ENCODE results near the gene PLEKHA6. TPM values are rescaled to one million over a fixed set of nuclear protein-coding genes. Genes with fewer than 3 reads are reported as not detected.

PLEKHA6 gene
- total RNA-seq, 2 donors from 2014 or later: 0.37 to 1.3 TPM

DNA sequence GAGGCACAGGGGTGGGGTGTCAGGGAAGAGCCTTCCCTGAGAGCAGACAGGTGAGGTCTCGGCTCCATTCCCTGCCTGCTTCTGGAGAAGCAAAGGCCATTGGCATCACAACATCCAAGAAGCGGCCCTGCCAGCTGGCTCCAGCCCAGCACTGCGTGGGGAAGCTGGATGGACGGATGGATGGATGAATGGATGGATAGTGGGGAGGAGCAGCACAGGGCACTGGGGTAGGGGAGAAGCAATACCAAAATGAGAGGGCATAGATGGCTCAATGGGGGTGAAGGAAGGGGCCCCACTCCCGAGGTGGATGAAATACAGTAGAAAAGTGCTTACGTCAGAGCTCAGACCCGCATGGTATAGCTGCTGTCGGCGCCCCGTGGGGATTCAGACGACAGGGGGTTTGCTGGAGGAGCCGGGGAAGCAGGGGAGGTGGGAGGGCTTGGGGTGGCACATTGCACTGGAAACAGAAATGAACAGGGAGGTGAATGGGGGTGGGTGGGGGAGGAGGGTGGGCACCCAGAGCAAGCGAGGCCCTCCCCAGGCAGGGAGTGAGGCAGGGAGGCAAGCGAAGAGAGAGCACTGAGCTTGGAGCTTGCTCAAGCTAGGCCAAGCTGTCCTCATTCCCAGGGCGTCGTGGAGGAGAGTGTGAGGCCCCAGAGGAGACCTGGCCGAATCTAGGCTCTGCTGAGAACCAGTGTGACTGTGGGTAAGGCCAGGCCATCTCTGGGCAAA is 136.4 kb downstream of the PLEKHA6 start:
- ATAC-seq (replicated peaks): no peak
- H3K9me3 Mint-ChIP-seq: no peaks in the 10 kb centered on the region
- no peaks in the 10 kb centered on the region for H3K36me3 Mint-ChIP-seq (ENCODE audit: low read depth)
- no peaks in the 10 kb centered on the region for H3K4me1 Mint-ChIP-seq
- no peak overlapping the region for H3K4me3 Mint-ChIP-seq
- H3K27ac Mint-ChIP-seq: peak overlapping the region; percentile 32
- peaks cover 3% of the 10 kb centered on the region for H3K27me3 Mint-ChIP-seq

GRCh38 chr1:204222764-204223055 is 137.0 kb downstream of the PLEKHA6 start:
- H3K9me3 Mint-ChIP-seq: no peaks in the 10 kb centered on the region
- no peak for ATAC-seq (replicated peaks)
- peak overlapping the region; percentile 32 for H3K27ac Mint-ChIP-seq
- no peaks in the 10 kb centered on the region for H3K36me3 Mint-ChIP-seq (ENCODE audit: low read depth)
- H3K4me3 Mint-ChIP-seq: no peak overlapping the region
- H3K4me1 Mint-ChIP-seq: no peaks in the 10 kb centered on the region
- H3K27me3 Mint-ChIP-seq: peaks cover 3% of the 10 kb centered on the region

DNA sequence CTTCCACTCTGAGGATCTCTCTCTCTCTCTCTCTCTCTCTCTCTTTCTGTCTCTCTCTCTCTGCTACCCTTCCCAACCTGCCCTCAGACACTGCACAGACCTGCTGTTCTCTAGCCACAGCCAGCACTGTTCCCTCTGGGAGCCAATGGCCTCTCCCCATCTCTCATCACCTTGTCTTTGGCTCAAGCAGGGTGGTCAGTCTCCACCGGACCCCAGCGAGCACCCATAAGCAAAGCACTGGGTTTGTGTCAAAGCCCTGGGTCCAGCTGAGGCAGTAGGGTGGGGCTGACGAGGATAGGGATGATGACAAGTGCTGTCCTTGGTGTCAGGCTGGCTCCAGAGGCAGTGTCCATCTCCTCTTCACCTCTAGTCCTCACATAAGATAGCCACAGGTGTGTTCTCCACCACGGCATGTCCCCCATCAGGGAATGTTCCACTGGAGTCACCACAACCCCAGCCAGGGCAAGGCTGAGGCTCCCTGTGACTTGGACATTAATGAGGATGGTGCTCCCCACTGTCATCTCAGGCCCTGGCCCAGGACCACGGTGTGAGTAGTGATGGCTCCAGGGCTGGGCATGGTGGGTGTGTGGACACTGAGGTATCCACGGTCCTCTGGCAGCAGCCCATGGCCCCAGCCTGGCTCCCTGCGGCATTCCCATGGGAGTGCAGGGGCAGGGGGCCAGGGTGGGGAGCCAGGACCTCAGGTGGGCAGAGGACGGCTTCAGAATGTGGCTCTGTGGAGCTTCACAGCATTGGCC is 137.5 kb downstream of the PLEKHA6 start:
- no peaks in the 10 kb centered on the region for H3K36me3 Mint-ChIP-seq (ENCODE audit: low read depth)
- H3K4me1 Mint-ChIP-seq: no peaks in the 10 kb centered on the region
- no peak overlapping the region for H3K4me3 Mint-ChIP-seq
- H3K9me3 Mint-ChIP-seq: no peaks in the 10 kb centered on the region
- no peak for ATAC-seq (replicated peaks)
- peaks cover 3% of the 10 kb centered on the region for H3K27me3 Mint-ChIP-seq
- H3K27ac Mint-ChIP-seq: no peak overlapping the region

GRCh38 chr1:204221271-204221670 is 138.5 kb downstream of the PLEKHA6 start:
- ATAC-seq (replicated peaks): no peak
- no peaks in the 10 kb centered on the region for H3K36me3 Mint-ChIP-seq (ENCODE audit: low read depth)
- no peaks in the 10 kb centered on the region for H3K9me3 Mint-ChIP-seq
- H3K4me3 Mint-ChIP-seq: no peak overlapping the region
- no peaks in the 10 kb centered on the region for H3K4me1 Mint-ChIP-seq
- H3K27ac Mint-ChIP-seq: no peak overlapping the region
- peaks cover 3% of the 10 kb centered on the region for H3K27me3 Mint-ChIP-seq

DNA sequence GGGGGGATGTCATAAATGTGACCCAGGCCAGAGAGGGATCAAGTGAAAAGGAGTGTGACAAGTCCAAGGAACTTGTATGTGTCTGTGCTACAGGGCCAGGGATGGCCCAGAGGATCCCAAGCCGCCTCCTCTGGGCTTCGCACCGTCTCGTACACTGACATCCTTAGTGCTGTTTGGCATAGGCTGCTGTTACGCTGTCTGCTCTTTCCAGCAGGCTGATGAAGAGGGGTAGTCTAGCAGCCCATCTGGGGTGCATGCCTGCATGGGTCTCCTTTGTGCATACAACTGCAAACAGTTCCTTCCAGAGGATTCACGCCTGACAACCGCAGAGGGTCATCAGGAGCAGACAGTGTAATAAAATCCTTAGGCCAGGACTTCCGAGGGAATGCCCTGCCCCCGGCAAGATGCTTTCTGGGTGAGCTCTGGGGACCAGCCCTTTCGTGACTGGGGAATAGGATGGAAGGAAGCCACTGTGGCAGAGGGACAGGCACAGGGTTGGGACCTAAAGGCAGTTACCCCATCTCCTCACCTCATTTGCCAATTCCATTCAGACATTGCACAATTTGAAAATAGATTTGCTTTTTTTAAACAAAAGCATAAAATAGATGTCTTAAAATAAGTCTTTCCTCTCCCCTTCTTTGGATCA is 139.6 kb downstream of the PLEKHA6 start:
- H3K4me3 Mint-ChIP-seq: no peak overlapping the region
- H3K4me1 Mint-ChIP-seq: no peaks in the 10 kb centered on the region
- no peaks in the 10 kb centered on the region for H3K36me3 Mint-ChIP-seq (ENCODE audit: low read depth)
- peaks cover 3% of the 10 kb centered on the region for H3K27me3 Mint-ChIP-seq
- H3K27ac Mint-ChIP-seq: no peak overlapping the region
- no peak for ATAC-seq (replicated peaks)
- no peaks in the 10 kb centered on the region for H3K9me3 Mint-ChIP-seq

DNA sequence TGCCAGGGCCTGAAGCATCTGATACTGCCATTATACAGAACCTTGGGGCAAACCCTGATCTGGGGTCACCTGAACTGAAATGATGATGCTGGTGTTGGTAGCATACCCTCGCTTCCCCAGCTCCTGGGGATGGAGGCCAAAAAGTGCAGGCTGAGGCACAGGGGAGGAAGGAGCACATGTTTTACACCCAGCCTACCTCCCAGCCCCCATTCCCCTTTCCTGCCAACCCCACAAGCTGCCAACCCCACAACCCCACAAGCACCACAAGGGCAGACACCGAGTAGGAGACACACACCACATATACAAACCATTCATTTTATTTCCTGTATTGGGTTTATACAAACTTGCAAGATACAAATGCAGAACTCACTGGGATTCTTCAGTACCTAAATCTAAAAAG is 141.2 kb downstream of the PLEKHA6 start:
- Mint-ChIP-seq H3K27me3 (peaks cover 6% of the 10 kb centered on the region), H3K9me3 (peaks cover 3% of the 10 kb centered on the region), H3K36me3 (ENCODE audit: low read depth) (no peaks in the 10 kb centered on the region), H3K4me3 (no peak overlapping the region), H3K27ac (no peak overlapping the region), H3K4me1 (peaks cover 5% of the 10 kb centered on the region)
- ATAC-seq (replicated peaks): no peak

DNA sequence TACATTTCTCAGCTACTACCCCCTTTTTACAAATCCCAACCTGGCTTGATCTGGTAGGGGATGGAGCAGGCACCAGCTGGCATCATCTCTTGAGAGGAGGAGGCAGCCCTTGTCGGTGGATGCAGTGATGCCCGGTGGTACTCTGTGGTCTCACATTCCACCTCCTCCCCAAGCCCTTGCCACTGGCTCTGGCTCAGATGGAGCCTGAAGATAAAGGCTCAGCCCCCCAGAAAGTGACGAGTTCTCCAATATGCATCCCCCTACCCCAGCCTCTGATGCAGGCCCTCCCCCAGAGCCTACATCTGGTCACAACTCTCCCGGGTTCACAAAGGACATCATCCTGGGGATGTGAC is 142.1 kb downstream of the PLEKHA6 start:
- Mint-ChIP-seq H3K9me3 (peaks cover 3% of the 10 kb centered on the region), H3K27ac (no peak overlapping the region), H3K36me3 (ENCODE audit: low read depth) (no peaks in the 10 kb centered on the region), H3K4me1 (peaks cover 5% of the 10 kb centered on the region), H3K4me3 (no peak overlapping the region), H3K27me3 (peaks cover 6% of the 10 kb centered on the region)
- no peak for ATAC-seq (replicated peaks)

GRCh38 chr1:204216880-204217647 is 142.7 kb downstream of the PLEKHA6 start:
- peaks cover 3% of the 10 kb centered on the region for H3K9me3 Mint-ChIP-seq
- peaks cover 5% of the 10 kb centered on the region for H3K4me1 Mint-ChIP-seq
- ATAC-seq (replicated peaks): no peak
- H3K4me3 Mint-ChIP-seq: no peak overlapping the region
- peaks cover 6% of the 10 kb centered on the region for H3K27me3 Mint-ChIP-seq
- no peaks in the 10 kb centered on the region for H3K36me3 Mint-ChIP-seq (ENCODE audit: low read depth)
- H3K27ac Mint-ChIP-seq: no peak overlapping the region

DNA sequence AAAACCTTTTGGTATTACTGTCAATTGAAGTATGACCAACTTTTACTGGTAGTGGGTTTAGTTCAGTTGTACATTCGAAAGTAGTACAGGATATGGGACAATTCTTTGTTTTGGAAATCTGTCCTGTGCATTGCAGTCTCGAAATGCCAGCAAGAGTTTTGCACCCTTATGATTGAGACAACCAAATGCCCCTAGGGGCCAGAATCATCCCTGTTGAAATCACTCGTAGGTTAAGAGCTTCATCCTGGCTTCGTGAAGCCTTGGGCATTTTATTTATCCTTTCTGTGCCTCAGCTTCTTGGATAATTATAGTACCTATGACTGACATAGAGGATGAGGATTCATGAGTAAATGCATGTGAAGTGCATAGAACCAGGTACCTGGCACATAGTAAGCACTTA is 143.5 kb downstream of the PLEKHA6 start:
- H3K36me3 Mint-ChIP-seq (ENCODE audit: low read depth): no peaks in the 10 kb centered on the region
- peaks cover 5% of the 10 kb centered on the region for H3K4me1 Mint-ChIP-seq
- peaks cover 3% of the 10 kb centered on the region for H3K27me3 Mint-ChIP-seq
- H3K9me3 Mint-ChIP-seq: peaks cover 3% of the 10 kb centered on the region
- H3K27ac Mint-ChIP-seq: no peak overlapping the region
- ATAC-seq (replicated peaks): no peak
- no peak overlapping the region for H3K4me3 Mint-ChIP-seq

- H3K4me1 Mint-ChIP-seq: peaks cover 5% of the 10 kb centered on the region
- H3K9me3 Mint-ChIP-seq: peaks cover 3% of the 10 kb centered on the region
- H3K27ac Mint-ChIP-seq: peak within 1 kb of the TSS; percentile 57
- H3K4me3 Mint-ChIP-seq: peak within 1 kb of the TSS; percentile 65
- no peaks in the 10 kb centered on the region for H3K36me3 Mint-ChIP-seq (ENCODE audit: low read depth)
- peak; percentile 63 for ATAC-seq (replicated peaks)
- peaks cover 3% of the 10 kb centered on the region for H3K27me3 Mint-ChIP-seq
Observed at GRCh38 chr1:204213668-204214662, 145.8 kb downstream of the PLEKHA6 start, which contains the start of gene GOLT1A. TSS of gene GOLT1A (minus strand) at chr1:204213988. CDS start at chr1:204213906, 82 bp downstream.

DNA sequence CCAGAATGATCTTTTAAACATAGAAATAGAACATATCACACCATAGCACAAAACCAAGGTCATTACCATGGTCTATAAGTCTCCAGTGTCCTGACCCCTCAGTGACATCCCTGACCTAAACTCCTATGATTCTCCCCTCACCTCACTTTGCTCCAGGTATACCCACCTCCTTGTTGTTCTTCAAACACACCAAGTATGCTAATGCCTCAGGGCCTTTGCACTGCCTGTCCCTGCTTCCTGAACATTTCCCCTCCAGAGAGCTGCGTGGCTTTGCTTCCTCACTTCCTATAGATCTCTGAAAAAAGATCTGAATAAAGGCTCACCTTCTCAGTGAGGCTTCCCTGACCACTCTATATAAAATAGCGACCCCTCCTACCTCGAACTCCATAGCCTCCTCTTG is 147.0 kb downstream of the PLEKHA6 start:
- peaks cover 3% of the 10 kb centered on the region for H3K27me3 Mint-ChIP-seq
- H3K27ac Mint-ChIP-seq: no peak overlapping the region
- H3K4me3 Mint-ChIP-seq: no peak overlapping the region
- H3K9me3 Mint-ChIP-seq: peaks cover 3% of the 10 kb centered on the region
- H3K4me1 Mint-ChIP-seq: peaks cover 5% of the 10 kb centered on the region
- no peaks in the 10 kb centered on the region for H3K36me3 Mint-ChIP-seq (ENCODE audit: low read depth)
- ATAC-seq (replicated peaks): no peak

GRCh38 chr1:204211046-204211445 is 148.7 kb downstream of the PLEKHA6 start:
- Mint-ChIP-seq H3K27me3 (peaks cover 7% of the 10 kb centered on the region), H3K27ac (no peak overlapping the region), H3K4me3 (no peak overlapping the region), H3K9me3 (peaks cover 3% of the 10 kb centered on the region), H3K36me3 (ENCODE audit: low read depth) (no peaks in the 10 kb centered on the region), H3K4me1 (peaks cover 5% of the 10 kb centered on the region)
- no peak for ATAC-seq (replicated peaks)

DNA sequence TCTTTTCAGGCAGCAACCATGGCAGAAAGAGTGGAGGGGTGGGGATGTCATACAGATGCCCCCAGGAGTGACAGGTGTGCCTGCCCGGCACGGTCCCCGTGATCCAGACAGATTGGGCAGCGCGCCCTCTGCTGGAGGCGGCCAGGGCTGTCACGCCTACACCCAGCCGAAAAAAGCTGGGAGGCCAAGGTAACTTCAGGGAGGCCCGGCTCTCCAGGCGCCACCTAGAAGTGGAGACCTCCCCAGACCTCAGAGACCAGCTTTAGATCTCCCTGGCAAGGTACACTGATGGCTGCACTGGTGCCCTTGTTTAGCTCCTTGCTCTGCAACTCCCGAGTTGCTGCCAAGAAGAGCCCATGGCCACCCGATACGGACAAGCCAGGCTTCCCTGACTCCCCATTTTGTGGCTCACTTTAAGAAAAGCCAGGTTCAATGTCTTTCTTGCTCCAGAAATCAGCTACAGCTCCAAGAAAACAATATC is 152.6 kb downstream of the PLEKHA6 start:
- peaks cover 26% of the 10 kb centered on the region for H3K27me3 Mint-ChIP-seq
- no peaks in the 10 kb centered on the region for H3K36me3 Mint-ChIP-seq (ENCODE audit: low read depth)
- peaks cover 2% of the 10 kb centered on the region for H3K4me1 Mint-ChIP-seq
- ATAC-seq (replicated peaks): peak; percentile 94
- no peak overlapping the region for H3K27ac Mint-ChIP-seq
- no peaks in the 10 kb centered on the region for H3K9me3 Mint-ChIP-seq
- no peak overlapping the region for H3K4me3 Mint-ChIP-seq

Data from activated T-helper 17 cell treated with anti-CD3 and anti-CD28 coated beads, Interleukin-2, amount 50 U/mL, for 72 hours (primary cell).